Neuronal stem cell (in vitro differentiated cells): Measurements from ENCODE around the gene GPC5.

ENCODE experiments used
- DNase-seq: peaks from one replicate; pipeline ENCODE4 v3.0.0-alpha.2; 2013; ENCODE audit warnings: low spot score
- H2AFZ ChIP-seq: one replicate; pipeline ENCODE4 v1.6.1; 2013; ENCODE audit warnings: mild to moderate bottlenecking, low read length, inconsistent platforms
- H2AK5ac ChIP-seq: 2 replicates; pipeline ENCODE4 v1.6.1; 2013; ENCODE audit warnings: low read depth, mild to moderate bottlenecking, inconsistent platforms, low read length, moderate library complexity, mixed read lengths
- H2BK120ac ChIP-seq: 2 replicates; pipeline ENCODE4 v1.6.1; 2013; ENCODE audit warnings: low read depth, mild to moderate bottlenecking, inconsistent platforms, low read length, moderate library complexity, mixed read lengths
- H2BK12ac ChIP-seq: one replicate; pipeline ENCODE4 v1.6.1; 2013; ENCODE audit warnings: low read length, inconsistent platforms
- H2BK15ac ChIP-seq: 2 replicates; pipeline ENCODE4 v1.6.1; 2013; ENCODE audit warnings: mild to moderate bottlenecking, low read length, inconsistent platforms, mixed read lengths
- H2BK5ac ChIP-seq: one replicate; pipeline ENCODE4 v1.6.1; 2013; ENCODE audit warnings: inconsistent platforms, mild to moderate bottlenecking, low read length, moderate library complexity
- H3K14ac ChIP-seq: one replicate; pipeline ENCODE4 v1.6.1; 2013; ENCODE audit warnings: low read length, inconsistent platforms
- H3K18ac ChIP-seq: 2 replicates; pipeline ENCODE4 v1.6.1; 2013; ENCODE audit warnings: low read length, inconsistent platforms
- H3K23ac ChIP-seq: 2 replicates; pipeline ENCODE4 v1.6.1; 2013; ENCODE audit warnings: low read depth, mild to moderate bottlenecking, mixed read lengths, low read length, inconsistent platforms; ENCODE audit not compliant: poor library complexity
- H3K27ac ChIP-seq: replicated peaks from 3 replicates; pipeline ENCODE4 v1.5.1; 2013; ENCODE audit warnings: low read length, inconsistent platforms
- H3K27me3 ChIP-seq, 3 experiments: 2 replicates each; pipeline ENCODE4 v1.6.1; 2013; ENCODE audit warnings: low read length in 3 of 3, mild to moderate bottlenecking in 2 of 3, inconsistent platforms in 1 of 3, low read depth in 1 of 3, mixed read lengths in 1 of 3, moderate library complexity in 1 of 3; ENCODE audit not compliant: control insufficient read depth in 3 of 3, insufficient read depth in 3 of 3
- H3K36me3 ChIP-seq, 2 donors: replicated peaks in 1 of 2; 2 replicates each; pipeline ENCODE4 v1.6.1; 2013; ENCODE audit warnings: low read length in 2 of 2; ENCODE audit not compliant: control insufficient read depth in 2 of 2, insufficient read depth in 2 of 2
- H3K4ac ChIP-seq: 2 replicates; pipeline ENCODE4 v1.6.1; 2013; ENCODE audit warnings: inconsistent platforms, mild to moderate bottlenecking, low read length, moderate library complexity
- H3K4me1 ChIP-seq, 2 donors: 1 replicate in 1 of 2; 2 replicates in 1 of 2; pipeline ENCODE4 v1.6.1; 2013; ENCODE audit warnings: low read length in 2 of 2, low read depth in 1 of 2; ENCODE audit not compliant: control insufficient read depth in 2 of 2, insufficient read depth in 1 of 2
- H3K4me2 ChIP-seq: one replicate; pipeline ENCODE4 v1.6.1; 2013; ENCODE audit warnings: mild to moderate bottlenecking, low read length, inconsistent platforms; ENCODE audit not compliant: insufficient read depth, poor library complexity, severe bottlenecking
- H3K4me3 ChIP-seq, 2 donors: 2 replicates each; pipeline ENCODE4 v1.5.1; 2013; ENCODE audit warnings: low read length in 2 of 2, mild to moderate bottlenecking in 2 of 2, inconsistent platforms in 1 of 2, moderate library complexity in 1 of 2
- H3K79me1 ChIP-seq: one replicate; pipeline ENCODE4 v1.6.1; 2013; ENCODE audit warnings: low read depth, mild to moderate bottlenecking, inconsistent platforms, low read length, moderate library complexity
- H3K9ac ChIP-seq: one replicate; pipeline ENCODE4 v1.6.1; 2013; ENCODE audit warnings: mild to moderate bottlenecking, low read depth, low read length, inconsistent platforms; ENCODE audit not compliant: poor library complexity
- H3K9me3 ChIP-seq, 2 donors: replicated peaks in 1 of 2; 2 replicates each; pipeline versions ENCODE3 to v1.6.1; 2013; ENCODE audit warnings: low read length in 2 of 2, mild to moderate bottlenecking in 2 of 2, inconsistent platforms in 1 of 2, low read depth in 1 of 2, mixed read lengths in 1 of 2, moderate library complexity in 1 of 2; ENCODE audit not compliant: control insufficient read depth in 2 of 2, insufficient read depth in 1 of 2
- H4K8ac ChIP-seq: one replicate; pipeline ENCODE4 v1.6.1; 2013; ENCODE audit warnings: low read depth, mild to moderate bottlenecking, inconsistent platforms, low read length, moderate library complexity
- H4K91ac ChIP-seq: one replicate; pipeline ENCODE4 v1.6.1; 2013; ENCODE audit warnings: low read length, low read depth, mild to moderate bottlenecking, inconsistent platforms; ENCODE audit not compliant: poor library complexity
- WGBS, 2 donors: extraction: QIAGEN DNeasy Blood & Tissue Kit; methylation state at CpG; one replicate each; pipeline ENCODE4 v1.1.7; 2013; ENCODE audit warnings: missing lambda C conversion rate in 2 of 2, mixed read lengths in 1 of 2; ENCODE audit not compliant: insufficient read length in 2 of 2, insufficient replicate concordance in 1 of 2; ENCODE audit errors: extremely low coverage in 2 of 2; 5-methylcytosine and 5-hydroxymethylcytosine counted together

Gene GPC5

DNA sequence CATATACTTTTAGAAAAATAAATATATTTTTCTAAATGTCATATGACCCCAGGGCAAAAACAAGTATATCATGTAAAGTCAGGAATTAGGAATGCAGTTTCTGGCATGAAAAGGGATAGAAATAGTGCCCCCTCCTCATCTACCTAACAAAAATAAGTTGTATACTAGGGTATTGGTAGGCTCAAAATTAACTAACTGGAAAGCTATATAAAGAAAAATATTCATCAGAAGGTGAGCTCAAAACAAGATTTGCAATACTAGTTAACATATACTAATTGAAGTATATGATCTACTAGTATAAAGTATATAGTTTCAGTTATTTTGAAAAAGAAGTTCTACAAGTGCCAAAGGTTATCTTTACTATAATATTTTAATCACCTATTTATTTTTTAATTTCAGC, 200.2 kb downstream of the GPC5 start:
- H4K8ac ChIP-seq: no peak overlapping the region
- DNase-seq: no peak
- H3K14ac ChIP-seq: no peak overlapping the region
- no peak overlapping the region for H3K4me3 ChIP-seq
- H3K9me3 ChIP-seq: no peaks in the 10 kb centered on the region
- no peak overlapping the region for H3K9ac ChIP-seq
- no peak overlapping the region for H2AK5ac ChIP-seq
- H2BK12ac ChIP-seq: no peak overlapping the region
- no peak overlapping the region for H3K4me2 ChIP-seq
- no peaks in the 10 kb centered on the region for H3K4me1 ChIP-seq
- H3K4ac ChIP-seq: no peak overlapping the region
- H3K36me3 ChIP-seq: no peaks in the 10 kb centered on the region
- no peak overlapping the region for H2BK15ac ChIP-seq
- no peaks in the 10 kb centered on the region for H3K79me1 ChIP-seq
- no peak overlapping the region for H3K27ac ChIP-seq
- no peaks in the 10 kb centered on the region for H3K27me3 ChIP-seq
- H3K18ac ChIP-seq: no peak overlapping the region
- no peak overlapping the region for H3K23ac ChIP-seq
- no peak overlapping the region for H2BK5ac ChIP-seq
- no peak overlapping the region for H2AFZ ChIP-seq
- no peak overlapping the region for H4K91ac ChIP-seq
- no peak overlapping the region for H2BK120ac ChIP-seq

DNA sequence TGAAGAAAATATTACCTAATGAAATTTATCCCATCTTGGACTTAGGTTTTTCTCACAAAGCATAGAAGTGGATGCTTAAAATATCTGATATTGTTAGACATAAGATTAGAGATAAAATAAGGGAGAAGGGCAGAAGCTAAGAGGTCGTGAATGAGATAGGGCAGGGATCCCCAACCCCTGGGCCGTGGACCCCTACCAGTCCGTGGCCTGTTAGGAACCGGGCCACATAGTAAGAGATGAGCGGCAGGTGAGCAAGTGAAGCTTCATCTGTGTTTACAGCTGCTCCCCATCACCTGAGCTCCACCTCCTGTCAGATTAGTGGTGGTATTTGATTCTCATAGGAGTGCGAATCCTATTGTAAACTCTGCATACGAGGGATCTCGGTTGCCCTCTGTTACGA, 202.9 kb downstream of the GPC5 start:
- no peaks in the 10 kb centered on the region for H3K9me3 ChIP-seq

DNA sequence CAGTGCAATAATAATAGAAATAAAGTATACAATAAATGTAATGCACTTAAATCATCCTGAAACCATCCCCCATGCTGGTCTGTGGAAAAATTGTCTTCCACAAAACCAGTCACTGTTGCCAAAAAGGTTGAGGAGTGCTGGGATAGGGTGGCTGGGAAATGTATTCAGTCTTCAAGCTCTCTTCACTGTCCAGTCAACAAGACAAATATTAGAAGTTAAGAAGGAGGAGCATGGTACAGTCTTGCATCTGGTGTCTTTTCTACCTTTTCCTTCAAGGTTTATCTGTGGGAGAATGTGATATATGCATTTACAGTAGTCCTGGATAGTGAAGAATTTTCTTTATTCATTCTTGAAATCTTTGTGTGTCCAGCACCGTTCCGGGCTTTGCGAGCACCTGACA, 203.4 kb downstream of the GPC5 start:
- Histone ChIP-seq H2AFZ (no peak overlapping the region), H3K27ac (no peak overlapping the region), H3K4ac (no peak overlapping the region), H3K9ac (no peak overlapping the region), H3K79me1 (no peaks in the 10 kb centered on the region), H3K9me3 (no peaks in the 10 kb centered on the region), H2BK12ac (no peak overlapping the region), H2BK15ac (no peak overlapping the region), H3K4me2 (no peak overlapping the region), H3K4me1 (no peaks in the 10 kb centered on the region), H3K14ac (no peak overlapping the region), H2BK5ac (no peak overlapping the region), H3K18ac (no peak overlapping the region), H3K27me3 (no peaks in the 10 kb centered on the region), H4K91ac (no peak overlapping the region), H2BK120ac (no peak overlapping the region), H4K8ac (no peak overlapping the region), H3K23ac (no peak overlapping the region), H2AK5ac (no peak overlapping the region), H3K4me3 (no peak overlapping the region), H3K36me3 (no peaks in the 10 kb centered on the region)
- DNase-seq: no peak
- WGBS, 2 donors: no CpG with 5 or more reads among the region's 3 CpGs

More for the DNA sequence above, 202.9 kb downstream of the GPC5 start:
- H4K91ac ChIP-seq: no peak overlapping the region
- H3K23ac ChIP-seq: no peak overlapping the region
- H2BK120ac ChIP-seq: no peak overlapping the region
- no peak overlapping the region for H3K4ac ChIP-seq
- no peak overlapping the region for H3K27ac ChIP-seq
- no peak overlapping the region for H2AK5ac ChIP-seq
- no peak overlapping the region for H2AFZ ChIP-seq
- H2BK5ac ChIP-seq: no peak overlapping the region
- no peaks in the 10 kb centered on the region for H3K36me3 ChIP-seq
- DNase-seq: no peak
- H3K18ac ChIP-seq: no peak overlapping the region
- WGBS, 2 donors: no CpG with 5 or more reads among the region's 9 CpGs
- no peak overlapping the region for H3K4me2 ChIP-seq
- H4K8ac ChIP-seq: no peak overlapping the region
- H3K4me1 ChIP-seq: no peaks in the 10 kb centered on the region
- H3K4me3 ChIP-seq: no peak overlapping the region
- H2BK15ac ChIP-seq: no peak overlapping the region
- no peaks in the 10 kb centered on the region for H3K27me3 ChIP-seq
- H3K9ac ChIP-seq: no peak overlapping the region
- no peak overlapping the region for H3K14ac ChIP-seq
- no peak overlapping the region for H2BK12ac ChIP-seq
- no peaks in the 10 kb centered on the region for H3K79me1 ChIP-seq

DNA sequence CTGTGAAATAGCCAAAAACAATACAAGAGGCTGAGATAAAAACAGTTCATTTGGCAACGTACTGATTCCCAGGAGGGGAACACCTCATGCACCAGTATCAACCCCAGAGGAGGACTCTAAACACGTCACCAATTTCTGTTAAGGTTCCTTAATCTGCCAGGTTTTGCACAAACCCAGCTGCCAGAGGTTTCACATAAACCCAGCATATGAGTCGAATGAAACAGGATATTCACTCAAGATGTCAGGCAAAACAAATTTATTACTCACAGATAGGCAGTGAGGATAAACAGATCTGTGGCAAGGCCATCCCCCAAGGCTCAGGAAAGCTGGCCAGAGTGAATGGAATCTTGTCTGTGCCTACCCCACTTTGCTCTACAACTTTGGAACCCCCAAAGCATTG, 210.9 kb downstream of the GPC5 start:
- no peak overlapping the region for H3K4ac ChIP-seq
- no peak overlapping the region for H3K18ac ChIP-seq
- H4K91ac ChIP-seq: no peak overlapping the region
- no peak overlapping the region for H2BK12ac ChIP-seq
- no peak overlapping the region for H2BK15ac ChIP-seq
- no peak overlapping the region for H3K9ac ChIP-seq
- no peak overlapping the region for H2AFZ ChIP-seq
- H3K36me3 ChIP-seq: no peaks in the 10 kb centered on the region
- DNase-seq: no peak
- H2AK5ac ChIP-seq: no peak overlapping the region
- no peaks in the 10 kb centered on the region for H3K79me1 ChIP-seq
- H4K8ac ChIP-seq: no peak overlapping the region
- H2BK120ac ChIP-seq: no peak overlapping the region
- H2BK5ac ChIP-seq: no peak overlapping the region
- no peaks in the 10 kb centered on the region for H3K27me3 ChIP-seq
- H3K27ac ChIP-seq: no peak overlapping the region
- H3K4me1 ChIP-seq: no peaks in the 10 kb centered on the region
- H3K4me3 ChIP-seq: no peak overlapping the region
- H3K23ac ChIP-seq: no peak overlapping the region
- no peak overlapping the region for H3K14ac ChIP-seq
- no CpG with 5 or more reads among the region's 3 CpGs for WGBS, 2 donors
- no peak overlapping the region for H3K4me2 ChIP-seq
- no peaks in the 10 kb centered on the region for H3K9me3 ChIP-seq
